Fibroblast of upper back skin (primary cell): ENCODE results near the gene CERKL.
A peak's percentile ranks its signal among the peaks of the same experiment; 100 is the strongest.
"Not testable (repeated sequence)": the region's sequence is repeated elsewhere in the genome, so short reads cannot be mapped to it uniquely, and the experiment has no call there.

Experiments used
- DNase-seq: peaks from one replicate; pipeline ENCODE4 v3.0.0-alpha.2; 2013

CERKL gene

DNA sequence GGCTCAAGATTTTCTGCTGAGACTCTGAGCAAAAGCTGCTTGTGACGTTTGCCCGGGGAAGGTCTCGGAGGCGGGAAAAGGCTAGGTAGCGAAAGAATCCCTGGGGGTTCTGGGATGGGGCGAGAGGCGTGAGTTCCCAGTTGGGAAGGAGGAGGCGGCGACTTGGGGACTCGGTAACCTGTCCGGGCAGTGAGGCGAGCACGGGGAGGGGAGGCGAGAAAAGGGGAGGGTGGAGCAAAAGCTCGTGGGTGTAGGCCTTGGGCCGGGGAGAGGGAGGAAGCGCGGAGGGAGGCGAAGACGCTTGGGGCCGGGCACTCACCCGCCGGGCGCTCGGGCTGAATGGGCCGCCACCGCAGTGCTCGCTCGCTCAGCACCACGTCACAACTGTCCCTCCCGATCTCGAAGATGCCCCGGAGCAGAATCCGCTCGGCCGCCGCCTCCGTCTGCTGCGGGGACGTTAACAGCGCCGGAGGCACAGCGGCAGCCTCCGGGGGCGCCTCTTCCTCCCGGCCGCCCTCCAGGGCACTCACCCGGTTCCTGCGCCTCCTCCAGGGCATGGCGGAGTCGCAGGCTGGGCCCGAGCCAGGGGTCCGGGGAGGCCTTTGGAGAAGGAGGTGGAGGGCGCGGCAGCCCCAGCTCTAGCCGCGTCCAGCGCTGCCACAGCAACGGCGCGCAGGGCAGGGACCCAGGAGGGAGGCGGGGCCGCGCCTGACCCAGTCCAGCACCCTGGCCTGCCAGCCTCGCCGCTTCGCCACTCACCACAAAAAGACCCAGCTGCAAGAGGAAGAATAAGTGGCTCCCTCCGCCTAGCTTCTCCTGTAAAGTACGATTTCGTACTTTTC, at the start of gene CERKL:
CERKL (minus strand) TSS at position 656 of the 842 bp plus-strand sequence; CDS start at position 557, 99 bp downstream.
- peak; percentile 3 for DNase-seq

- not testable (repeated sequence) for DNase-seq
Observed at GRCh38 chr2:181702519-181702918, 45.6 kb upstream of the CERKL start.

DNA sequence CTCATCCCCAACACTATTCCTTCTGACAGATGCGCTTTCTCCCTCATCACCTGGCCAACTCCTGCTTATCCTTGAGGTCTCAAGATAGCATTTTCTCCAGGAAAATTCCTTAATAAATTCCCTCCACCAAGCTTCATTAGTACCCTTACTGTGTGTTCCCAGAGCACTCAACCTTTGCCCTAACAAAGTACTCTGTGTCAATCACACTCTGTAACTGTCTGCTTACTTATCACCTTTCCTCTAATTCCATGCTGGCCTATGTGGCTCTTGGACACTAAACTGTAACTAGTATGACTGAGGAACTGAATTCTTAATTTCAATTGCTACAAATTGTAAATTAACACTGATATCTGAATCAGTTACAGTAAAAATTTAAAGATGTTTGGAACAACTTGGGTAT, 41.3 kb upstream of the CERKL start:
- no peak for DNase-seq

GRCh38 chr2:181697571-181697970, 40.7 kb upstream of the CERKL start:
- DNase-seq: no peak

DNA sequence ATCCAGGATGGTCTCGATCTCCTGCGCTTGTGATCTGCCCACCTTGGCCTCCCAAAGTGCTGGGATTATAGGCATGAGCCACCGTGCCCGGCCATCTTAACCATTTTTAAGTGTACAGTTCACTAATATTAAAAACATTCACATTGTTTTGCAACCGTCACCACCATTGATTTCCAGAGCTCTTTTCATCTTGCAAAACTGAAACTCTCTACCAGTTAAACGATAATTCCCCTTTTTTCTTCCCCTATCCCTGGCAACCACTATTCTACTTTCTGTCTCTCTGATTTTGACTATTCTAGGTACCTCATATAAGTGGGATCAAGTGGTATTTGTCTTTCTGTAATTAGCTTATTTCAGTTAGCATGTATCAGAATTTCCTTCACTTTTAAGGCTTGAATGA, 40.2 kb upstream of the CERKL start:
- no peak for DNase-seq

DNA sequence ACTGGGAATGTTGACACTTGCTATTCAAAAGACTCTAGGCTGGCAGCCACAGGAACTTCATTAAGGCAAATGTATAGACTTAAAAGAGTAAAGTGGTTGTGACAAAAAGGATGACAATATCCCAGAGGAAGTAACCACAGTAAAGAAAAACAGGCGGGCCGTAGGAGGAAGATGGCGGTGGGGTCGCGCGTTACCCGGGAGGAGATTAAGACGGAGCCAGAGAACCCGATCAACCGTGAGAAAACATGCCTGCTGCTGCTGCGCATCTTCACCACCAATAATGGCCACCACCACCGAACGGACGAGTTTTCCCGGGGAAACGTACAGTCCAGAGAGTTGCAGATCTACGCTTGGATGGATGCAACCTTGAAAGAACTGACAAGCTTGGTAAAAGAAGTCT, 37.4 kb upstream of the CERKL start:
- no peak for DNase-seq

DNA sequence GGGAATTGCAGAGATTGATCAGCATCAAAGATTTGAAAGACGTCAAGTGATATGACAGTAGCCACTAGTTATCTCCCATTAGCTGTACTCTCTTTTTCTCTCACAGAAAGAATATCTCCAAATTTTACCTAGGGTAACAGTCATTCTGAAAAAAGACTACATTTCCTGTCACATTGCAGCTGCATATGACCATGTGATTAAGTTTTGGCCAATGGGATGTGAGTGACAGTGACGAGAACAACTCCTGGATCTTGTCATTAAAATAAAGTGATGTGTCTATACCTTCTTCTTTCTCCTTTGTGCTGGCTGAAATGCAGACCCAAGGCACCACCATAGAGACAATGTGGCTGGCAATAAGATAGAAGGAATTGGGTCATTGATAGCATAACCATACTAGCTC, 34.0 kb upstream of the CERKL start:
- DNase-seq: no peak

DNA sequence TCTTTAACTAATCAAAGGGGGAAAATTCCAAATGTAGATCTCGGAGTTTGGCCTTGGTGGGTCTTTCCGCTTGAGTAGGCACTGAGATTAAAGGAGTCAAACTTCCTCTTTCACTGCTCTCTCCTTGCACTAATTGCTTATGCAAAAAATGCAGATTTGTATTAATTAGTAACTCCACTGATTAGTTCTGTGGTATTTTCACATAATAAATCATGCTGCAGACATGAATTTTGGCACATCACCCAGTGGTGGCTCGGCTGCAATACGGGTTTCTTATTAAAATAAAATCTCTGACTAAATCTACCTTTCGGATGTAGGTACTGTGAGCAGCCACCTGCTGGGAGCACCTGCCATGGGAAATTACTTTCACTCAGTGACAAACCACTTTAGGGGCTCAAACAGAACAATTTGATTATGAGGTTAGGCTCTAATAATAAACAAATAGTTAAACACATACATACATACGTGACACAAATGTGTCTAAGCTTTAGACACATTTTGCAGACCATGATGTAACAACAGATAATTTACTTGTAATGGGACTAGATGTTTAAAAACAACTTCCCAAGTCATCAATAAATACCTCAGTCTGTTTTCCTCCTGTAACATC, 29.8 kb upstream of the CERKL start:
- no peak for DNase-seq

- peak; percentile 2 for DNase-seq
Observed at GRCh38 chr2:181685150-181685688, 28.3 kb upstream of the CERKL start.

DNA sequence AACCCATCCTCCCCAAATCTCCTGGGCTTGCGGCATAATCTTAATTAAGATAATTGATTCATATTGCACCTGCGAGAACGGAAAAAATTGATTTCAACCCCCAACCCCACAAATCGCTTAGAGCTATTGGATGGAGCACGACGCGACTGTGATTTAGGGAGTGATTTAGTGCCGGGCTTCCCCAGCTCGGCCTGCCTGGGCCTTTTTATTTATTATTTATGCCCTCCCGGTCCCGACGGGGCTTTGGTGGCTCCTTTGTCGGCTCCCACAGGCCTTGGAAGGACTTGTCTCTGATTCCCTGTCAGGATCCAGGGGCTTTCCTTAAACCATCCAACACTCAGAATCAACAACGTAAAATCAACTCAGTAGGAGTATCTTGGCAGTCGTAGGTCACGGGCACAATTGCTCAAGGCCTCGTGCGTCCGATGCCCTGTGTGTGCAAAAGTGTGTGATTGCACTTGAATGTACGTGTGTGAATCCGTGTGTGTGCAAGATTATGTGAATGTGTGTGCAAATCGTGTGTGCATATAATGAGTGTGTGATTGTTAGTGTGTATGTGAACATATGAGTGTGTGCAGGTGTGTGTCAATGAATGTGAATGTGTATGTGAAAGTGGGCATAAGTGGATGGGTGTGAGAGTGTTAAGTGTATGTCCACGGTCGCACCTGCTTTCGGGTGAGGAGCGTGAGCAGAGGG, 27.7 kb upstream of the CERKL start:
- DNase-seq: no peak

GRCh38 chr2:181683518-181684453, 26.9 kb upstream of the CERKL start:
- peak; percentile 6 for DNase-seq

DNA sequence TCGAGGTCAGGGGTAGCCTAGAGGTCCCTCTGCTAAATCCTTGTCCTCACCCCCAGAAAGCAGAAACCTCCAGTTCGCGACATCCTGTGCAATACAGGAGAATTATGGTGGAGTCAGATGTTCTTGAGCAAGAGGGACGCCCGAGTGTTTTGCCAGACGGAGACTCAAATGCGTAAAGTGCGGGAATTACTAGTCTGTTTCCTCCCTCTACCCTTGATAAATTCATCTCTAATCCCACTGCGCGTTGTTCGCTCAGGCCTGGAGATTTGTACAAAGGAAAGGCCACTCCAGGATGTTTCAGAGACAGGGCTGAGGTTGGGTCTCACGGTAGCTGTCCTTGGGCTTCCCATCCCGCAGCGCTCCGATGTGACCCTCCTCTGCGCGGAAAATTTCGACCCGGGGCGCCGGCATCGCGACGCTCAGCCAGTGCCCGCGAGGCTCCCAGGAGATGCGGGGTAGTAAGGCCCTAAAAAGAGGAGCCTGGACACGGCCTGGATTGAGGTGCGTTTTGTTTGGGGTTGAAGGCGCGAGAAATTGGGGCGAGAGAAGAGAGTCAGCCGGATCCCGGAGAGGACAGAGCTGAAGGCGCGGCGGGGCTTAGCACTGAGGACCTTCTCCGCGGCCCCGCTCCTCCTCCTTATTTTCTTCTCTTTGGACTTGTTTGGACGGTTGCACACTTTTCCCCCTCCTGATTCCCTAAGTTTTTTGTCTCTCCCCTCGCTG, 26.1 kb upstream of the CERKL start:
- no peak for DNase-seq

DNA sequence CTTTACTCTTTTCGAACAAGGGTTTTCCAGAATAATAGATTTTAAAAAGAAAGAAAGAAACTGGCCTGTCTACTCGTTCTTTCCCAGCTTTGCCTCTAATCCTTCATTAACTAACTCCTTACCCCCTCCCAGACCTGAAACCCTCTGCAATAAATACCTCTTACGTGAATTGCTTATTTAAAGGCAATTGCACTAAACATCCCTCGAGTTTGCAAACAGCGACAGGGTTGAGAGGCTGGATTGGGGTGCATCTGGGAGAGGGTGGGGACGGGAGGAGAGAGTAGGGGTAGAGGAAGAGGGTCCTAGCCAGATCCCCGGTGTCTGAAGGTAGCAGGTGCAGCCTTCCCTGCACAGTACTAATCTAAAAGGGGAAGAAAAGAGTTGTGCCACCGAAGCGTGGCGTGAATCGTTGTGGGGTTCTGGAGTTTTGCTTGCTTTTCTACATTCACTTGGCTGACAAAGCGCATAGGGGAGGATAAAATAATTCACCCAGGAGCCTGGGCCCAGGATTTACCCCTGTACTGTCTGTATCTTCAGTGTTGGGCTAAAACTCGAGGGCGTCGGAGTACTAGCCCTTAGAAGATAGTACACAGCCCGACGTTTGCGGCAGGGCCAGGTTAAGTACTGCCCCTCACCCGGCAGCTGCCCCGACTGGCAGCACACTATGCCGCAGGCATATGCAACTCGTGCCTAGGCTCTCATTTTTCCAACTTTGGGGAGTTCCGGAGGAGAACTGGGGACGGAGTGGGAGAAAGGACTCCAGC, 25.3 kb upstream of the CERKL start:
- DNase-seq: no peak

GRCh38 chr2:181680937-181681811, 24.3 kb upstream of the CERKL start:
- DNase-seq: no peak

DNA sequence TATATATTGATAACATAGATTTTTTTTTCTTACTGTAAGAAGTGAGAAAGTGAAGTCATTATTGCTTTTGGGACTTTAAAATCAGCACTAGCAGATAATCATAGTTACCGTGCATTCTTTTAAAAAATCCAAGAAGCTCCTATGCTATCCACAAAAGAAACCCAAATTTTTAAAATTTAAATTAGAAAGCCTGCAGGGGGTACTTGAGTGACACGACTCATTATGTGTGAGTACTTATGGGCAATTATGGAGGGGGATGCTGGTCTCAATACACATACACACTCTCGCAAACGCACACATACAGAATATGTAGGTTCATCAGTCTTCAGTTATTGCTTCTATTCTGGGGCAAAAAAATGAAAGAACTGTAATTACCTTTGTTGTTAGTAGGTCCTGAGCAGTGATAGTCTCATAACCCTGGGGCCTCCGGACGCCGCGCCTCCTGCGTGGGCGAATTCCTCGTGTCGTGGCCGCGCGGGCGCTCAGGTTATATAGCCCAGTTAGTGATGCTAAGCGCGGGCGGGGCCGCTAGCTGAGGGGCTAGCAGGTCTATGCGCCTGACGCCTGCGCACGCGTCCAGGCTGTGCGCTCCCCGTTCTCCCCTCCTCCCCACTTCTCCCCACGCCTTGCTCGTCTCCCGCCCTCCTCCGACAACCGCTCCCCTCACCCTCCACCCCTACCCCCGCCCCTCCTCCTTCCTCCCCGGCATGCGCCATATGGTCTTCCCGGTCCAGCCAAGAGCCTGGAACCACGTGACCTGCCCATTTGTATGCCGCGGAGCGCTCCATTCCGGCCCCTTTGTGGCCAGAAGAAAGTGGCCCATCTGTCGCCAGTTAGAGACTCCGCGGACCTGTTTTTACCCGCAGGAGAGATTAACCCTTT, 23.4 kb upstream of the CERKL start, which contains the start of gene NEUROD1:
NEUROD1 (minus strand) TSS at position 463 of the 882 bp plus-strand sequence. CDS start 1,657 bp downstream, outside the sequence.
- DNase-seq: no peak

GRCh38 chr2:181679544-181679979, 22.7 kb upstream of the CERKL start:
- DNase-seq: no peak

- no peak for DNase-seq
Observed at GRCh38 chr2:181678861-181679543, 22.1 kb upstream of the CERKL start.
